NCI-H524 treated with DMSO at 0.1 percent for 48 hours (cell line): Measurements from ENCODE around the gene GALNT13.

Source experiments
- DNase-seq: peaks from one replicate; lab custom pipeline; 2025; lab: John Stamatoyannopoulos, UW

Gene GALNT13

DNA sequence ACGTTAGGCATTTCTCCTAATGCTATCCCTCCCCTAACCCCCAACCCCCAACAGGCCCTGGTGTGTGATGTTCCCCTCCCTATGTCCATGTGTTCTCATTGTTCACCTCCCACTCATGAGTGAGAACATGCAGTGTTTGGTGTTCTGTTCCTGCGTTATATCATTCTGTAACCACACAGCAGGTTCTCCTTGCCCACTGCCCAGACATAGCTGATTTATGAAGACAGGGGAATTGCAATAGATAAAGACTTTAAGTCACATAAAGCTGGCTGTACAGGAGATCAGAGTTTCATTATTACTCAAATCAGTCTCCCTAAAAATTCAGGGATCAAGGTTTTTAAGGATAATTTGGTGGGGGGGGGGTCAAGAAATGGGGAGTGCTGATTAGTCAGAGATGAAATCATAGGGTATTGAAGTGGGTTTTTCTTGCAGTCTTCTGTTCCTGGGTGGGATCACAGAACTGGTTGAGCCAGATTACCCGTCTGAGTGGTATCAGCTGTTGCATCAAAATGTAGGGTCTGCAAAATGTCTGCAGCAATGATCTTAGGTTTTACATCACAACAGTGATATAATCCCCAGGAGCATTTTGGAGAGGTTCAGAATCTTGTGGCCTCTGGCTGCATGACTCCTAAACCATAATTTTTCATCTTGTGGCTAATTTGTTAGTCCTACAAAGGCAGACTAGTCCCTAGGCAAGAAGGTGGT lies 434.7 kb downstream of the GALNT13 start:
- DNase-seq = no peak

DNA sequence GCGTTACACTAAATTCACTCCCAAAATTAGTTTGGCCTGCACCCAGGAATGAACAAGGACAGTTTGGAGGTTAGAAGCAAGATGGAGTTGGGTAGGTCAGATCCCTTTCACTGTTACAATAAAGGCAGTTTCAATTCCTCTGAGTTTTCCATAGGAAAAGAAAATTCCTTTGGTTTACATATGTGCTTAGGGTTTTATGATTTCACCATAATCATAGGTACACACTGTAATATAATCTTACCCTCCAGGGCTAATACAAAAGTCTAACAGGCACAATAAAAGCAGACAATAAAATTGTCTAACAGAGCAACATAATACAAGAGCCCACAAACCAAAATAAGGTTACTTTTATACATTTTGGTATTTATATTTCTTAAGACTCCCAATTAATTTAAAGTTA lies 435.3 kb downstream of the GALNT13 start:
- DNase-seq = no peak

DNA sequence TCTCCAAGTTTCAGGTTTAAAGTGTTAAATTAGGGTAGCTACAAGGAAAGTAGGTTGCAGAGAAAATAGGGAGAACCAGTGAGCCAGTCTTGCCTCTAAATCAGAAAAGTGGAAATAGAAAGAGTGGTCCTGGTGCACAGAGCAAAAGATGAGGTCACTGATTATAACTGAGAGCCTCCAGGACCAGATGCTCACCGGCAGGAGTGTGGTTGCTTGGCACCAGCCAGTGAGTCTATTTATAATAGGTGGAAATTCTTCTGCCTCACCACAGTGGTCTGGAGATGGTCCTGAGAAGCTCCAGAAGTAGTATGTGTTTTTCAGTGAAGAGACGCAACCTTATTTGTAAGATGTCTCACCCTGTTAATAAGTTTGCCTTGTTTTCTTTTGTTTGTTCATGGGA lies 452.9 kb downstream of the GALNT13 start:
- no peak for DNase-seq

DNA sequence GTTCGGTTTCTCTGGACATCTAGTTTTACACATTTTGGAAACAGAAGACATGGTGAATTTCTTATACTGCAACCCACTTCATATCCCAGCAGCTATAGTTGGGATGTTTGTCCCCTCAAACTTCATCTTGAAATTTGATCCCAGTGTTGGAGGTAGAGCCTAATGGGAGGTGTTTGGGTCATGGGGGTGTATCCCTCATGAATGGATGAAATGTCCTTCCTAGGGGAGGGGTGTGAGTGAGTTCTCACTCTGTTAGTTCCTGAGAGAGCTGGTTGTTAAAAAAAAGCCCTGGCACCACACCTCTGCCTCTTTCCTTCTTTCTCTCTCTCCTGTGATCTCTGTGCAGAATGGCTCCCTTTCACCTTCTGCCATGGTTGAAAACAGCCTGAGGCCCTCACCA lies 457.8 kb downstream of the GALNT13 start:
- DNase-seq = no peak

DNA sequence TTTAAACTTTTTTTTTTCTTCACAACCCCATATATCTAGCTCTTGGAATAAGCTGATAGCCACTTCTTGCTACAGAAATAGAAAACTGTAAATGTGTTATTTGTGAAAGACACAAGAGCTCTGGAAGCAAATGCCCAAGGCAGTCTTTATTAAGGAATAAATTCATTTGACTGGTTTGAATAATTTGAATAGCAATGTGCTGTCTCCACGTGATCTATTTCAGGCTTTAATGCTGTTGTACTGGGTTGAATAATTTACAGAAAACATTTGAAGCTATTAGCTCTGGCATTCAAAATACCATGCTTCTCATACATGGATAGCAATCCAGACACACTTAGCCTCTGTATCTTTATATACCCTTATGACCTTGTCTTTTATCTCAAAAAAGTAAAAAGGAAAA lies 460.1 kb downstream of the GALNT13 start:
- no peak for DNase-seq

DNA sequence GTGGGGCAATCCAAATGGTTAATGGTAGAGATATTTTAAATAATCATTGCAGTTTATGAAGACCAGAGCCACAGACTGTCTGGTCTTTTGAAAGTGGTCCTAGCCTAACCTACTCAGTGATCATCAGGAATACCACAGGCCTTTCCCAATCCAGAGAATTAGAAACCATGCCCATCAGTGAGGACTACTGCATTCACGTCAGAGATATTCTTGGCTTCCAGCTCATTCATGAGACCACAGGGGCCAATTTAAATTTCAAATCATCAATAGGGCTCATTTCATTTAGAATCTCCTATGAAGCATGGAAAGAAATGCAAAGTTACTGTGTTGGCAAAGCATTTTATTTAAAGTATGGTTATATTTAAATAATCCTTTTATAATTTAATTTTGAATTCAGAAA lies 464.5 kb downstream of the GALNT13 start:
- DNase-seq = no peak

DNA sequence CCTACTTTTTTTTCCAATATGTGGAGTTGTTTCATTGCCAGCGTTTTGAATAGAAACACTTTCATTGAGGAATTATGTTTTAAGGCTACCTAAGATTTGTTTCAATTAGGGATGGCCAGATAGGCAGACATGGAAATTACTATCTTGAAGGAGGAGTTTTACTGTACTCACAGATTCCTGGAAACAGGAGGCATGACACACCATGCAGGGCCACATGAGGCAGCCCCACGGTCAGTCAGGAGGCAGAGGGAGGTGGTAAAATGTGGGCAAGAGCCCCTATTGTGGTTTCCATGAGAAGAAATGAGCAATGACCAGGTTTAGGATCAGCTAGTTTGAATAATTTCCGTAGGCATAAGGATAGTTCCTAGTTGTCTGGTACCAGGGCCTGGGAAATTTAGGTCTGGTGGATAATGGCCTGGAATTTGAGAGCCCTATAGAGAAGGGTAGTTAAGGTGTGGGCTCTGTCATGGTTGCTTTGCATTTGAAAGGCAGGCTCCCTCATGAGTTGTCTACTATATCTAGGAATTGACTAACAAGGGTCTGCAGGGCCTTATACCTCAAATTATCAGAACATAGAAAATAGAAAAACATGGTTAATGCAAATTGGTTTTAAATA lies 466.7 kb downstream of the GALNT13 start:
- DNase-seq = no peak

DNA sequence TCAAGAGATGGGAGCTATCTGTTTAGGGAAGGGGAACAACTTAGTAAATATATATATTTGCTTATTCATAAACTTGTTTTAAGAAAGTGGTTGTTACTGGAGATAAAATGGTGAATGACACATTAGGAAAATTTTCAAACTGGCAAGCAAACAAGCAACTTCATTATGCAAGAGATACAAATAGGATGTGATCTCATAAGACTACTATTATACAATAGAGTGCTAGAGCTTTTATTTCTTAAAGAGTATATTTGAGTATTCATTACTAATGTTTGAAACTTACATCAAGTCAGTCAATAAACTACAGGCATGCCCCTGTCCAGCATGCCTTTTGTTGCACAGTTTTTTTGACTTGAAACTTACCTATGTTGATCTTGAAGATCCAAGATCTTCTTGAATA lies 471.6 kb downstream of the GALNT13 start:
- DNase-seq = no peak

DNA sequence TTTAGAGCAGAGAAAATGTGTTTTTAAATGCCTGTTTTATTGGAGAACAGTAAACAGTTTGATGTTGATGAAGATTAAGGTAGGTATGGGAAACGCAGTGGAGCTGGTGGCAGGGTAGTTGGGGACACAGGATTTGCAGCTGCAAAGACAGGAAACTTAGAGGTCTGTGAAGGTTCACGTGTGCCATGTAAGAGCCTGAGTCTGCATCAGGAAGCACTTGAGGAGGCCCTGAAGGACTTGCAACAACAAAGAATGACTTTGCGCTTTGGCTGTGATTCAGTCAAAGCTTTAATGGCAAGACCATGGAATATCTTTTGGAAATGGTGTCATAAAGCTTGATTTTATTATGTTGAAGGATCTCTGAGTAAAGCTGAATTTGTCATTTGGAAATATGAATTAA lies 479.2 kb downstream of the GALNT13 start:
- DNase-seq = no peak

DNA sequence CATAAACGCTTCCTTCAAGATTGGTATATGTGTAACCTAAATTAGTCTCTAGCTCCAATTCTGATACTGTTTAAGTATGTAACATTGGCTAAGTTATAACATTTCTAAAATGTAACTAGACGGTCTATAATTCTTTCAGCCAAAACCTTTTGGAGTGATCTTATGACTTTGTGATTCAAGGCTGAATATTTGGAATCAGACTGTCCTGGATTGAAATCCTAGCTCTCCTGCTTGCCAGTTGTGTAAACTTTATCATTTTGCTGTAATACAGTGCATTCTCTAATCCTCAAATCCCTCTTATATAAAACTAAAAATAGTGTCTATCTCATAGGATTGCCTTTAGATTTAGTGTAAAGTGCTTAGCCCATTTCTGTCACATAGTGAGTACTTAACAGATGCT lies 489.6 kb downstream of the GALNT13 start:
- DNase-seq = no peak

DNA sequence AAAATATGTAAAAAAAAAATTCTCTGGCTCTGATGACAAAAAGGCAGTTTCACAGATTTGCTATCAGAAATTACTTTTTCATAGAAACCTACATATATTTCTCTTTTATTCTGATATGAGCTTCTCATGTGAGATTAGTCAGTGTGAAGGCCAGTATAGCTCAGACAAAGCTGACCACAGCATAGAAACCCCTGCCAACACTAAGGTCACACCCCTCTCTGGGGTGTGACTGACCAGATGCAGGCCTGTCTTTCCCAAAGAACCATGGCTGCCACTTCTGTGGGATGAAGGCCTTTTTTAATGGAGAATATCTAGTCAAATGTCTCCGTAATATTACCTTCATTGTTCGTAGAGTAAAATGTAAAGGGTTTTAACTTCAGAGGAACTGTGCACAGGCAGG lies 496.4 kb downstream of the GALNT13 start:
- DNase-seq = no peak

DNA sequence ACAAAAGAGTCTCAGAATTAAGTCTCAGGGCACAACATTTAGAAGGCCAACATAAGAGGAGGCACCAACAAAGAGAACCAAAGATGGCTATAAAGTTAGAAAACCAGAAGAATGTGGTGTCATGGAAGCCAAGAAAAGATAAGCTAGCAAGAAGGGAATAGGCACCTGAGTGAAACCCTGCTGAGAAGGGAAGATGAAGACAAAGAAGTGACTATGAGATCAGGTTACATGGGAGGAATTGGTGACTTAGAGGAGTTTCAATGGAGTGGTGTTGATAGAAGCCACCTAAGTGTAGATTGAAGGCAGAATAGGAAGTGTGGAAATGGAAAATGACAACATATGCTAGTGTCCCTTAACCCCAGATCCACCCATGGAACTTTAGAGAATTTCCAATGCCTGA lies 499.2 kb downstream of the GALNT13 start:
- no peak for DNase-seq

DNA sequence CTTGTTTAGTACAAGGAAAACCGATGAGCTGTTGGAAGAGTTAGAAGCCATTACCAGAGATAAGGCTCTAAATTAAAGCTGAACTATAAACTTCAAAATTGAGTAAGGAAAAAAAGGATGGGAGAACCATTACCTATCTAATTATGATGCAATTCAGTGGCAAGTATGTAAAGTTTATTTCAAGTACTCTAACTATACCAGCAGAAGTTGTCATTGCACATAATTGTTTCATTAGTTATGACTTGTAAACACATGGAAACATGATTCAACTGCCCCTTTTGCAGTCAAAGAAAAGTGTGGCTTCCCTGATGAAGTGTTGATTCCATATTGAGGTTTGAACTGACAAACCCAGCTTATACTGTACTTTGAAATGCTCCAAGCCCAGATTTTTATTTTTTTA lies 502.7 kb downstream of the GALNT13 start:
- no peak for DNase-seq

DNA sequence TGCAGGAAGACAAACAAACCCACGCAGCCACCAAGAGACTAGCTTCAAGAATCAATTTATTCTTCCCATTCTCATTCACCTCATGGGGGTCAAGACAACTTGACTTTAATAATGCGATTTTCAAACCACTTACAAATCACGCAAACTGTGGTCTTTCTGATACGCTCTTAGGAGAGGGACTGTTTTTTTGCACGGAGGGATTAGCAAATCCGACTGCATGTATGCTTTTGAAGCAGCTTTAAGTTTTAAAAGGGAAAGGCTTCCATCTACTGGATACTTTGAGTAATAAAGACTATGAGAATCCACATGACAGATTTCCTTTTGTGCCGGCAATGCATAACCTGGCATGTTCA lies 503.8 kb downstream of the GALNT13 start:
- DNase-seq = peak; percentile 28

DNA sequence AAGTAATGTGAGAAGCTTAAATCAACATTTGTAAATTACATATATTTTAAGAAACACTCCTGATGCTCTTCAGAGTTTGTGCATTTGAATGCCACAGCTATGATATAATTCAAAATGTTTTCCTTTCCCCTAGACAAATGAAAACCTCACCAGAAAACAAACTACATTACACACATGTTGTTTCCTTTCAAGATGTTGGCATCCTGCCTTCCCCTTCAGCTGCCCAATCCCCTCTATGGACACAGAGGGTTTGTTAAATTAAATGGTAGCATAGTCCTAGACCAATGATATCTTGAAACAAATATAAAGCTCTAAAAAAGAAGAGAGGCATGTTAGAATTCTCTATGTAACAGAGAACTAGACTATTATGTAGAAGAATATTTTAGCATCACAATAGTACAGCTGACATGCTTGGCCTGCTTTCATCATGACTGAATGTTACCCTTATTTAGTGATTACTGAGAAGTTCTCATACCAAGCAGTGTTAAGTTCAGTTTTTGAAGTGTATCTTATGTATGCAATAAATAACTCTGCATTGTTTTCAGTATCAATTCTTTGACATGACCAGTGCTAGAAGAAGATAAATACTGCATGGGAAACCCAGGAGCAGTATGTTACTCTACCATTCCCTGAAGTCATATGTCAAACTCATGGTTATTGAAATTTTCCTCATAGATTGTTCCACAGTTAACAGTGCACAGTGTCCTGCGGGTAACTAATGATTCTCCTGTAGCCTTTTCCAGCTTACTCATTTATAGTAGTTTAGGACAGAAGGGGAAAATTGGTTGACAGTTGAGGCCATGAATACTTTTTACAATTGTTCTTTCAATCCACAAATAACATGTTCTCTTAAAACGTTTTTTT lies 510.4 kb downstream of the GALNT13 start:
- no peak for DNase-seq

DNA sequence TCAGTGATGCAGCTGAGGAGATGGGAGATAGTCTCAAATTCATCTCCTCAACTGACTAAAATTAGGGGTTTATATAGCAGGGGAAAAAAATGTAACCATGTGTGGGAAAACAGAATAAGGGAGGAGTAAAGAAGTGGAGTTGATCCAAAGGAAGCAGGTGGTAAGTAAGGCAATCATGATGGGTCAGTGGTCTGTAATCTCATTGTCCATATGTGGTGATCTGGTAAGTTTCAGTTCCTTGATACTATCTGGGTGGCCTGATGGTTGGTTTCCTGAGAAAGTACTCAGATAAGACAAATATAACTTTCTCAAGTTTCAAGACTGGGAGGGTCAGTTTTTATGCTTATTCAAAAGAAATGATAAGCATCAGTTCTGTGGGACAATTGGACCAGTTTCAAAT lies 514.5 kb downstream of the GALNT13 start:
- no peak for DNase-seq

DNA sequence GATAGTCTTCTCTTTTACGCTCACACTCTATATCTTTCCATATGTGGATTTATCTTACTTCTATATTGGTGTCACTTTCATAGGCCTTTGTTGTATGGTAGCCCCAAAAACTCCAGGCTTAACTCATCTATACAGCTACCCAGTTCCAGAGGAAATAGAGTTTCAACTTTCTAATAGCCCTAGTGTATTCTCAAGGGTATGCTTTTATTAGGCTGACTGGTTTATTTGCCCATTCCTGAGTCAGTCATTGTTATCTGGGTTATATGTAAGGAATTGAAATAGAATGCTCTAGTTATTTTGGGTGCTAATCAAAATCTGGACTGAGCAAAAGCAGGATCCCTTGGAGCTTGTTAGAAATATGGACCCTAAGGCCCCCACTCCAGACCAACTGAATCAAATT lies 519.3 kb downstream of the GALNT13 start:
- no peak for DNase-seq

DNA sequence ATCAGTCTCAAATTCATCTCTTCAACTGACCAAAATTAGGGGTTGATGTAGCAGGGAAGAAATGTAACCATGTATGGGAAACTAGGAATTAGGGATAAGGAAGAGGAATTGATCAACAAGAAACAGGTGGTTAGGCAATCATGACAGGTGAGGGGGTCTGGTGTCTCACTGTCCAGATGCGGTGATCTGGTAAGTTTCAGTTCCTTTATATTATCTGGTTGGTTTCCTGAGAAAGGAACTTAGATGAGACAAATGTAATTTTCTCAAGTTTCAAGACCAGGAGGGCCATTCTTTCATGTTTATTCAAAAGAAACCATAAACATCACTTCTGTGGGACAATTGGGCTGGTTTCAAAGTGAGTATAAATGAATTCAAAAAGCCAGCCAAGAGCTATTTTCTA lies 520.5 kb downstream of the GALNT13 start:
- DNase-seq = no peak

DNA sequence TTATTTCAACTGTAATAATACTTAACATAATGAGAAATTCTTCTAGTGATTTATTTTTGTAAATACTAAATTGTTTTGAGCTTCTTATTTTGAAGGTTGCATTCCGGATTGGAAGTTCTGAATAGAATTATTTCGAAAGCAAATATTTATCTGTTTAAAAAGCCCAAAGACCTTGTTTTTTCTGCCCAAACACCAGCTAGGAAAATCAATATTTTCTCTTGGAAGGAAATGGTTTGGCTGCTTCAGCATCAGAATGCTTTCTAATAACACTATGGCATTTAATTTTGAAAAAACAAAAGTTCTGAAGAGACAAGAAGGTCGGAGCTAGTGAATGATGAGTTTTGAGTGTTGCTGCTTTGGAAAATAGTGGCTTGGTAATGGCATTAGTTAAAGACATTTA lies 522.9 kb downstream of the GALNT13 start:
- DNase-seq = no peak

DNA sequence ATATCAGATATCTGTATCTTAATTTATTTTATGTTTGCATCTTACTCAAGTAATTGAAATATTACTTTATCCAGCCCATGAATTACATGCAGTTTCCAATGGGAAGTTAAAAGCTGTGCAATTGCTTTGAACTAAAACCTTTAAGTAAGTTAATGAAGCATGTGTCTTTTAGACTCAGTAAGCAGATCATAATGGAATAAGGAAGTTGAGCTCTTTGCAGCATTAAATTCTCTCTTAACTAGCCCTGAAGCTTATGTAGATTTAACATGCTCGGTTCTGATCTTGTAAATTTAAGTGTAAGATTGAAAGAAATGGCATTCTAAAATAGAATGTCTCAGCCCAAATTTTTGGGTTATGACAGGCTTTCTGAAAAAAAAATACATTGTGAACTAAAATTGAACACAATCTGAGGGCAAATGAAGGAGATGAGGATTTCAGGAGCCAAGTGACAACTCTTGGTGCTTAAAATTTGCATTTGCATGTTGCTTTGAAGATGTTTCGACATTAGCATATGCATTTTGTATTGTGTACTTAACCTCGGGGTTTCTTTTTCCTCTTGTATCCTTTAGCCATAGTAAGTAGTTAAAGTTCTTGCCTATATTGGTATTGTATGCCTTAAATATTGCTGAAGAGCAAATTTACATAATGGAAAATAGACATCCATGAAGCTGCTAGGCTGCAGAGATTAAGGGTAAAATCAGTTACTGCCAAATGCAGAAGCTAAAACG lies 529.0 kb downstream of the GALNT13 start:
- no peak for DNase-seq

DNA sequence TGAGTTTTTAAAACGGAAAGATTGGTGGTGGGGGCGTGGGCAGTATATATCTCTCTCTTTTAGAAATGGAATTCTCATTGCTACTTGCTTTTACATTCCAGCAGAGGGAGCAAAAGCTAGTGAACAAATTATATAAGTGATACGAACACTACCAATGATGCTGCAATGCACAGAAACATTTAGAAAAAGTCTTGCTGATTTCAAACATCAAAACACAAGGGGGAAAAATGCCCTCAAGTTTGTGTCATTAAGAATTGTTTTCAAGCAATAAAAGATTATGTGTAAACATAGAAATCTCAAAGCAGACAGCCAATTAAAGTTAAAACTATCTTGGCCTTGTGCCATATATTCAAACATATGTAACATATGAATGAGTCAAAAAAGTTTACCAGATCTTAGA lies 530.5 kb downstream of the GALNT13 start:
- DNase-seq = no peak

DNA sequence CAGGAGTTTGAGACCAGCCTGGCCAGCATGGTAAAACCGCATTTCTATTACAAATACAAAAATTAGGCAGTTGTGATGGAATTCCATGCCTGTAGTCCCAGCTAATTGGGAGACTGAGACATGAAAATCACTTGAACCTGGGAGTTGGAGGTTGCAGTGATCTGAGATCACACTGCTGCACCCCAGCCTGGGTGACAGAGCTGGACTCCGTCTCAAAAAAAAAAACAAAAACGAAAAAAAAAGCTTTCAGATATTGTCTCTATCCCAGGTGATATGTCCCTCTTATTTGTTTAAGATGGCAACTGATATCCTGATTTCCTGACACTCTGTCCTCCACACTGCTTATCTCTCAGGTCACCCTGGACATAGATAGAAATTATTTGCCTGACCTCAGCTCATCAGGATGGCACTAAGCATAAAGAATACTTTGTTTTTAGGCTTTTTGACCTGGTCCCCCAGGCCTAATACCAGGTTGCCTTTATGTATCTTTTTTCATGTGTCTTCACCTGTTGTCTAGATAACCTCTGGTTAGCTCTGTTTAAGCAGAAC lies 531.6 kb downstream of the GALNT13 start:
- DNase-seq = no peak
